HepG2 (cell line): Measurements from ENCODE around the gene SEMA3G. TPM values are rescaled to one million over a fixed set of nuclear protein-coding genes. Genes with fewer than 3 reads are reported as not detected.
A peak's percentile ranks its signal among the peaks of the same experiment; 100 is the strongest.

Experiments used
- ATF7-NPFF ChIP-seq: sonication (generic); formaldehyde crosslinking; IDR thresholded peaks from 2 replicates; pipeline ENCODE4 v1.8.1; 2023; ENCODE audit warnings: mild to moderate bottlenecking, low read depth, missing genetic modification reagents, moderate library complexity
- CEBPB ChIP-seq: IDR thresholded peaks from 2 replicates; pipeline ENCODE4 v1.6.1; 2011; ENCODE audit warnings: low read depth, low read length, improper control_type of control experiment, borderline replicate concordance
- CENPBD1 ChIP-seq: sonication (generic); formaldehyde crosslinking; IDR thresholded peaks from 2 replicates; pipeline ENCODE4 v1.8.0; 2022; ENCODE audit warnings: missing genetic modification reagents, low read depth, mild to moderate bottlenecking, borderline replicate concordance
- ELF4 ChIP-seq: sonication (generic); formaldehyde crosslinking; IDR thresholded peaks from 2 replicates; pipeline ENCODE4 v1.5.0; 2020; ENCODE audit warnings: missing genetic modification reagents, mild to moderate bottlenecking, moderate library complexity, borderline replicate concordance
- FOXJ3 ChIP-seq: sonication (generic); formaldehyde crosslinking; IDR thresholded peaks from 2 replicates; pipeline ENCODE4 v1.4.0; 2020; ENCODE audit warnings: missing genetic modification reagents, mild to moderate bottlenecking, borderline replicate concordance
- GATA4 ChIP-seq: sonication (generic); IDR thresholded peaks from 2 replicates; pipeline ENCODE4 v1.6.1; 2016; ENCODE audit warnings: antibody characterized with exemption, low read depth, borderline replicate concordance
- HNRNPL ChIP-seq: fragments of 200-400 bp; formaldehyde crosslinking; IDR thresholded peaks from 2 replicates; pipeline ENCODE4 v1.6.1; 2017; ENCODE audit warnings: mild to moderate bottlenecking, low read depth, low read length
- HOXD1 ChIP-seq: sonication (generic); formaldehyde crosslinking; IDR thresholded peaks from 2 replicates; pipeline ENCODE4 v1.5.0; 2020; ENCODE audit warnings: missing genetic modification reagents
- JDP2 ChIP-seq: sonication (generic); formaldehyde crosslinking; IDR thresholded peaks from 2 replicates; pipeline ENCODE4 v1.8.1; 2022; ENCODE audit warnings: missing genetic modification reagents, borderline replicate concordance
- KDM5A ChIP-seq: fragments of 200-600 bp; sonication (generic); IDR thresholded peaks from 2 replicates; pipeline ENCODE4 v1.7.0; 2018; ENCODE audit warnings: antibody characterized with exemption, mild to moderate bottlenecking, low read length, borderline replicate concordance
- KLF15 ChIP-seq: sonication (generic); formaldehyde crosslinking; IDR thresholded peaks from 2 replicates; pipeline ENCODE4 v1.8.1; 2023; ENCODE audit warnings: borderline replicate concordance, mild to moderate bottlenecking, inconsistent platforms, missing genetic modification reagents, mixed read lengths
- MEF2D ChIP-seq: sonication (generic); formaldehyde crosslinking; IDR thresholded peaks from 2 replicates; pipeline ENCODE4 v1.5.1; 2020; ENCODE audit warnings: mild to moderate bottlenecking, missing genetic modification reagents
- NR2F6 ChIP-seq, 2 experiments: IDR thresholded peaks; 2 replicates each; pipeline ENCODE4 v1.6.1; 2016; ENCODE audit warnings: antibody characterized with exemption in 1 of 2, mild to moderate bottlenecking in 1 of 2
- RBAK ChIP-seq: sonication (generic); formaldehyde crosslinking; IDR thresholded peaks from 2 replicates; pipeline ENCODE4 v1.5.1; 2020; ENCODE audit warnings: mild to moderate bottlenecking, missing genetic modification reagents
- RCOR2 ChIP-seq: IDR thresholded peaks from 2 replicates; pipeline ENCODE4 v1.6.1; 2016; ENCODE audit warnings: missing biosample characterization, missing genetic modification reagents
- SAFB2 ChIP-seq: sonication (generic); formaldehyde crosslinking; IDR thresholded peaks from 2 replicates; pipeline ENCODE4 v1.5.1; 2020; ENCODE audit warnings: missing genetic modification reagents, low read depth, mild to moderate bottlenecking, borderline replicate concordance
- SIN3B ChIP-seq: fragments of 150-350 bp; IDR thresholded peaks from 2 replicates; pipeline ENCODE4 v1.6.1; 2014; ENCODE audit warnings: low read length
- SOX5 ChIP-seq: IDR thresholded peaks from 2 replicates; pipeline ENCODE4 v1.6.1; 2016; ENCODE audit warnings: borderline replicate concordance
- SP4 ChIP-seq: sonication (generic); formaldehyde crosslinking; IDR thresholded peaks from 2 replicates; pipeline ENCODE4 v1.8.1; 2023; ENCODE audit warnings: mild to moderate bottlenecking, missing genetic modification reagents
- SP5 ChIP-seq: IDR thresholded peaks from 2 replicates; pipeline ENCODE4 v1.6.1; 2016; ENCODE audit warnings: low read depth, borderline replicate concordance
- TCF7 ChIP-seq: sonication (generic); IDR thresholded peaks from 2 replicates; pipeline ENCODE4 v1.6.1; 2016; ENCODE audit warnings: antibody characterized with exemption, low read depth
- TFDP1 ChIP-seq: IDR thresholded peaks from 2 replicates; pipeline ENCODE4 v1.6.1; 2016; ENCODE audit warnings: missing compliant biosample characterization, missing genetic modification reagents, borderline replicate concordance
- ZFP62 ChIP-seq: sonication (generic); formaldehyde crosslinking; IDR thresholded peaks from 2 replicates; pipeline ENCODE4 v1.4.0; 2020; ENCODE audit warnings: missing genetic modification reagents
- ZNF136 ChIP-seq: sonication (generic); formaldehyde crosslinking; IDR thresholded peaks from 2 replicates; pipeline ENCODE4 v1.8.1; 2022; ENCODE audit warnings: low read depth, mild to moderate bottlenecking, moderate library complexity, missing genetic modification reagents
- ZNF138 ChIP-seq: sonication (generic); formaldehyde crosslinking; IDR thresholded peaks from 2 replicates; pipeline ENCODE4 v1.5.0; 2020; ENCODE audit warnings: mild to moderate bottlenecking, low read depth, missing genetic modification reagents
- ZNF30 ChIP-seq: sonication (generic); formaldehyde crosslinking; IDR thresholded peaks from 2 replicates; pipeline ENCODE4 v1.5.0; 2020; ENCODE audit warnings: mild to moderate bottlenecking, missing genetic modification reagents
- ZNF383 ChIP-seq: sonication (generic); formaldehyde crosslinking; IDR thresholded peaks from 2 replicates; pipeline ENCODE4 v1.4.0; 2020; ENCODE audit warnings: missing genetic modification reagents, mild to moderate bottlenecking, borderline replicate concordance
- ZNF414 ChIP-seq: sonication (generic); formaldehyde crosslinking; IDR thresholded peaks from 2 replicates; pipeline ENCODE4 v1.5.0; 2020; ENCODE audit warnings: missing genetic modification reagents
- ZSCAN31 ChIP-seq: sonication (generic); formaldehyde crosslinking; IDR thresholded peaks from 2 replicates; pipeline ENCODE4 v1.5.0; 2020; ENCODE audit warnings: low read depth, mild to moderate bottlenecking, missing genetic modification reagents
- polyA plus RNA-seq, 8 experiments: library from polyadenylated mRNA; depleted of rRNA in 3 of 8; stranded (reverse) in 7 of 8; unstranded in 1 of 8; fragments of >200 nt; fragmentation: Illumina TruSeq in 4 of 8; extraction: Trizol in 4 of 8; gene quantifications; 2 replicates each; pipeline versions ENCODE4 v1.2.1 to v1.2.3, GENCODE V29; 2011 to 2016; ENCODE audit warnings: low read depth in 4 of 8, missing spikeins in 1 of 8, mixed read lengths in 1 of 8; ENCODE audit not compliant: insufficient read depth in 1 of 8
- total RNA-seq, 5 experiments: library from RNA; depleted of rRNA; stranded (reverse); fragments of >200 nt; fragmentation: Illumina TruSeq; extraction: Trizol; gene quantifications; 2 replicates each; pipeline ENCODE4 v1.2.3, GENCODE V29; 2016; ENCODE audit warnings: low read depth in 1 of 5

SEMA3G gene
- total and polyA plus RNA-seq, 2 of the 13 experiments (the other 11 are each of a cell fraction or from before 2014, with no cell fraction given) = 6.1 to 8.3 TPM

GRCh38 chr3:52444860-52445793 is at the start of gene SEMA3G (continued):
- TF ChIP-seq ATF7-NPFF (CRISPR knock-in tag) (no peak), FOXJ3 (no peak), ELF4 (CRISPR knock-in tag) (no peak), SOX5 (peak; percentile 58; the same call in 1 of the 2 replicates), ZNF30 (CRISPR knock-in tag) (no peak), RCOR2 (no peak), ZFP62 (CRISPR knock-in tag) (no peak), SP5 (CRISPR knock-in tag) (peak; percentile 64; the same call in 1 of the 2 replicates), MEF2D (CRISPR knock-in tag) (peak; percentile 68; the same call in 1 of the 2 replicates), SP4 (CRISPR knock-in tag) (peak; percentile 88), ZNF383 (no peak), GATA4 (peak; percentile 64; the same call in 1 of the 2 replicates), HNRNPL (peak; percentile 55; the same call in 1 of the 2 replicates), ZNF136 (CRISPR knock-in tag) (peak; percentile 74; the same call in 1 of the 2 replicates), ZNF138 (no peak), KLF15 (CRISPR knock-in tag) (no peak), HOXD1 (CRISPR knock-in tag) (no peak), NR2F6 (IDR thresholded peaks at IDR 0.05) (peak; percentile 67), NR2F6 (CRISPR knock-in tag; IDR thresholded peaks at IDR 0.05) (peak; percentile 64), CENPBD1 (CRISPR knock-in tag) (no peak), TCF7 (no peak), SIN3B (no peak), CEBPB (no peak), RBAK (CRISPR knock-in tag) (no peak), ZNF414 (CRISPR knock-in tag) (no peak), ZSCAN31 (CRISPR knock-in tag) (no peak; the same call in 1 of the 2 replicates), KDM5A (no peak), TFDP1 (CRISPR knock-in tag) (peak; percentile 78; the same call in 1 of the 2 replicates), SAFB2 (CRISPR knock-in tag) (0 out of 2 replicates have a peak, but pooled peaks have one; percentile 31), JDP2 (no peak)
